ENCODE measurements around the gene USP36.
"Not testable (repeated sequence)": the region's sequence is repeated elsewhere in the genome, so short reads cannot be mapped to it uniquely, and the experiment has no call there.

The USP36 gene

DNA sequence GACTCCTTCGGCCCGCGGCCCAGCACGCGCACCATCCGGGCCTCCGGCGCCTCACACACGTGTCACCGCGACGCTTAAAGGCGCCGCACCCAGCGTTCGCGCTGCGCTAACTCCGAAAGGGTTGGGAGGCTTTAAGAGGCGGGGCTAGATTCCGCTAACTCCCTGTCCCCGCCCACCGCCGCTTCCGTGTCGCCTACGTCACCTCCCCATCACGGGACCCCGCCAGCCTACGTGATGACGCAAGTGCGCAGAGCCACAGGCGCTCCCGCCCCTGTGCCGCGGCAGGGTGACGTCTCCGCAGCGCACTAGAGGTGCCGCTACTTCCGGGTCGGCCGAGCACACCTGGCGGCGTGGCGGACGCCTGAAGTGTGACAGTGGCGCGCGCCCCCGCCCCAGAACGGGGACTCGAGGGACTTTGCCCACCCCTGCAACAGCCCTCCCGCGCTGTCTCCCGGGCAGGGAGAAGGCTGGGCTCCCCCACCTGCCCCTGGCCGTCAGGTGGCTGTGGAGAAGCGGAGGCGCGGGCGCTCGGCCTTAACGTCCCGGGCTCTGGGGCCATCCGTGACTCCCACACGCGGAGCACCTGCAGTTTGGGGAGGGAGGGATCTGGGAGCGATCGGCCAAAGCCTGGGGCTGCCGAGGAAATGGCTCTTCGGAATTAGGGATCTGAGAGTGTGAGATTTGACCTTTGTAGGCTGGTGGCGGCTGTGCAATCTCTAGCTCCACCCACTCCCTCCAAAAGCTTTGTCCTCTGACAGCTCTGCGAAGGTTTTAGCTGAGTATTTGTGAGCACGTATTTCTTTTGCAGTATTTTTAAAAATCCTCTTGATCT lies at the start of gene USP36:
USP36 (minus strand) TSS at position 35 of the 832 bp plus-strand sequence. CDS start 4,451 bp downstream, outside the sequence.
- peak; percentile 98 to 100 for DNase-seq (ENCODE audit: low read depth in 2 of 2)

DNA sequence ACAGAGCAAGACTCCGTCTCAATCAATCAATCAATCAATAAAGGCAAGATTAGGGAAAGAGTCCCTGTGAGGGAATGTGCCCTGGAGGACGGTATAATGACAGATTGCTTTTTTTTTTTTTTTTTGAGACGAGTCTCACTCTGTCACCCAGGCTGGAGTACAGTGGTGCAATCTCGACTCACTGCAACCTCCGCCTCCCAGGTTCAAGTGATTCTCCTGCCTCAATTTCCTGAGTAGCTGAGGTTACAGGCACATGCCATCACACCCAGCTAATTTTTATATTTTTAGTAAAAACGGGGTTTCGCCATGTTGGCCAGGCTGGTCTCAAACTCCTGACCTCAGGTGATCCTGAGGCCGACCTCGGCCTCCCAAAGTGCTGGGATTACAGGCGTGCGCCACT lies 49.5 kb upstream of the USP36 start:
- DNase-seq (ENCODE audit: low read depth in 2 of 2): not testable (repeated sequence)

DNA sequence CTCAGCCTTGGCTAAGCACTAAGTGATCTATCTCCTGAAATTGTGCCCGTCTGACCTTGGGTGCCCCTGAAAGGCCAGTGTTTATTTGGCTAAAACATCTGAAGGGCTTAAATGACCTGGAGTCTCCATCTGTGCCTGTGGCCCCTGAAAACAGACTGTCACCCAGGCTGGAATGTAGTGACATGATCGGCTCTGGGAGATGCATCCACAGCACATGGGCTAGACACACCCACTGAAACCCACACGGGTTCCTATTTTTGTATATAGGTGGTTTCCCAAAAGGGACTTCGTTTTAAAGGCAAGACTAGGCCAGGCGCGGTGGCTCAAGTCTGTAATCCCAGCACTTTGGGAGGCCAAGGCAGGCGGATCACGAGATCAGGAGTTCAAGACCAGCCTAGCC lies 48.9 kb upstream of the USP36 start:
- DNase-seq (ENCODE audit: low read depth in 2 of 2): no peak

DNA sequence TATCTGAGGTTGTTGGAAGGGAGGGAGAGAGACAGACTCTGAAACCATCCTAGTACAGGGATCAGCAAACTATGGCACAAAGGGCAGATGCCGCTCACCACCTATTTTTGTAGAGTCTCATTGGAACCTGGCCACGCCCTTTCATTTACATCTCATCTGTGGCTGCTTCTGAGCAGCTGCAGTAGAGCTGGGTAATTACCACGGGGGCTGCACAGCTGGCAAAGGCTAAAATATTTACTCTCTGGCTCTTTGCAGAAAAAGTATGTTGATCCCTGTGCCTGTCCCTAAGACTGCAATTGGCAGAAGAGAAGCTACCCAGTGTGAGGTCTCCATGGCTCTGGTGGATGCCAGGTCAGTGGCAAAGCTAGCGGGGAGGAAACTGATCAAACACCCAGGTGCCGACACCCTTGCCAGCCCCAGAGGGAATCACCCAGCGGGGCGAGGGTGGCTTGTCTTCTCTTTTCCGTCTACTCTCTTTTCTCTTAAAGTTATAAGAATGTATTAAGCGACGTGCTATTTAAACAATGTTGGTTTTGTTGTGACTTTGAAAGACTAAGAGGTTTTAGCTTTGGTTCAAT lies 48.4 kb upstream of the USP36 start:
- DNase-seq (ENCODE audit: low read depth in 2 of 2): no peak

DNA sequence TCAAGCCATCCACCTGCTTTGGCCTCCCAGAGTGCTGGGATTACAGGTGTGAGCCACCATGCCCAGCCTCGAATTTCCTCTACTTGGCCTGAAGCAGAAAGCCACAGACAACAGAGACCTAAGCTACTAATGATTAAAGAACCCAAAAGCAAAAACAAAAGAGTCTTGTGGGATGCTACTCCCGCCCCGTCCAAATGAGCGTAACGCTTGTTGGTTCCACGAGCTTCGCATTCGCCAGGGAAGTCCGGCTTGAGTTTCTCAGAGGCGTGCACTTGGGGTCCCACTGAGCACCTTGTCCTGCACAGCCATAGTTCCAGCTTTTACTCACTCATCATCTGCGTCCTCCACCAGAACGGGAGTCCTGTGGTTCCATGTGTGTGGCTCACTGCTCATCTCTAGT lies 46.3 kb upstream of the USP36 start:
- no peak for DNase-seq (ENCODE audit: low read depth in 2 of 2)

DNA sequence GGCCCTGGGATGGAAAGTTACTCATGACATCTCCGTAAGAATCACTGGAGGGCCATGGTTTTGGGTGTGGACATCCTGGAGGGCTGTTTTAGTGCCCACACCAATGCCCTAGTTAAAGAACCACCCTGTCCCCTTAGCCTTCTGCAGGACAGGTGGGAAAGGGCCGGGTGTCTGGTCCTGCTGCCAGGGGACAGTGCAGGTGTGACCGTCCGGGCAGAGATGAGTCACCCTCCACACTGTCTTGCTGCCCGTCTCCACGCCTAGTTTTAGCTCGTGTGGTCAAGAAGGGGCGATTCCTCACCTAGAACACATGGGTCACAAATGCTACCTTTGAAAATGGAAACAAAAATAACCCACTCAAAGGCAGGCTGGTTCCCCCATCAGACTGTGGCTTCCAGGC lies 45.3 kb upstream of the USP36 start:
- DNase-seq (ENCODE audit: low read depth in 2 of 2): no peak

DNA sequence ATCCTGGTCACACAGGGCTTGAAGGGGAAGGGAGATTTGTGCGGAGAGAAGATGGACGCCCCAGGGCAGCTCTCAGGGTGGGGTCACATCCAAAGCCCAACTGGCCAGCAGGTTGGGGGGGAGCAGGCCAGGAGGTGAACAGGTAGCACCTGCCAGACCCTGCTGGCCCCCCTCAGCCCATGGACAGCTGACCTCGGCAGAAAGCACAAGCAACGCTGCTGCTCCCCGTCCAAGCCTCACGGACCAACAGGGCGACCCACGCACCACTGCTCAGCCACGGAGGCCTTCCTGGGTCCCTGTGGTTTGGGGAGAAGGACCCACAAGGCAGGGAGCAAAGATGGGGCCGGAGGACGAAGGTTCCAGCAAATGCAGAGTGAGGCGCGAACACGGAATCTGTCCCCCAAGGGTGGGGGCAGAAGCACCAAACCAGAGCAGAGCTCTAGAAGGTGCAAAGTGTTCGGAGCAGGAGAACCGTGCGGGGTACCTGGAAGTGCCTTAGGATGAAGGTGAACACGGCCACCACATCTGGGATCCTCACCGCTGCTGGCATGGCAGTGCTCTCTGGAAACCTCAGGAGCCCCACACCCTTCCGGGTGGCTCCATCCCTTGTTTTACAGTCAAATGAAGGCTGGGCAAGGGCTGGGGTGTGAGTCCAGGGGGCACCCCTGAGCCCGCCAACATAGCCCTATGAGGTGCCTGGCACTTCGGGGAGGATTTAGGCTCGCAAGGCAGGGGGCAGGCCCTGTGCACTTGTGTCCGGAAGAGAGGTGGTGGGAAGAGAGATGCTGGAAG lies 44.5 kb upstream of the USP36 start:
- DNase-seq (ENCODE audit: low read depth in 2 of 2): no peak

DNA sequence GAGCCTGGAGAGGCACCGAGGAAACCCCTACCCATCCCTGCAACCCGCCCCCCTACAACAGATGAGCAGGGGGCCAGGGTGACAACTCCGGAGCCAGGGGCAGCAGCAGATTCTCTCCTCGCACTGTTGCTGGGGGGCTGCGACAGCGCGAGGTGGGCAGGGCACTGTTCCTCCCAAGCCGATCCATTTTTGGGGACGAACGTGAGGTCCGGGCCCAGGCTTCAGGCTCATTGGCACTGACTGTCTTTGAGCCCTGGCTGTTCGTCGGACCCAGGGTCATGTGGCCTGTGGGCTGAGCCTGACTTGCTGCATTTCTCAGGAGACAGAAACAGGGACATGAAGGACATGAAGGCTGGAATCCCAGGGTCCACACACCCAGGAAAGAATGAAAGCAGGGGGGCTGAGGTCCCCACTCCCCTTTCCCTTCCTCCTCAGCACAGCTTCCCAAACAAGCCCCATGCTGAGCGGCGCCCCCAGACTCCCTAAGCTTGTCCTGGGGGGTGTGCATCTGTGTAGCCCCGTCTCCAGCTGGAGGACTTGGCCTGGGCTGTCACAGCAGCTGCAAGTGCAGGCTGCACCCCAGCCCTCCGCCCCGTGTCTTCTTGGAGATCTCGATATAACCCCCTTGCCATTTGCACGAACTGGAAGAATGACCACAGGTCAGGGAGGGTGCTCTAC lies 43.7 kb upstream of the USP36 start:
- DNase-seq (ENCODE audit: low read depth in 2 of 2): no peak

DNA sequence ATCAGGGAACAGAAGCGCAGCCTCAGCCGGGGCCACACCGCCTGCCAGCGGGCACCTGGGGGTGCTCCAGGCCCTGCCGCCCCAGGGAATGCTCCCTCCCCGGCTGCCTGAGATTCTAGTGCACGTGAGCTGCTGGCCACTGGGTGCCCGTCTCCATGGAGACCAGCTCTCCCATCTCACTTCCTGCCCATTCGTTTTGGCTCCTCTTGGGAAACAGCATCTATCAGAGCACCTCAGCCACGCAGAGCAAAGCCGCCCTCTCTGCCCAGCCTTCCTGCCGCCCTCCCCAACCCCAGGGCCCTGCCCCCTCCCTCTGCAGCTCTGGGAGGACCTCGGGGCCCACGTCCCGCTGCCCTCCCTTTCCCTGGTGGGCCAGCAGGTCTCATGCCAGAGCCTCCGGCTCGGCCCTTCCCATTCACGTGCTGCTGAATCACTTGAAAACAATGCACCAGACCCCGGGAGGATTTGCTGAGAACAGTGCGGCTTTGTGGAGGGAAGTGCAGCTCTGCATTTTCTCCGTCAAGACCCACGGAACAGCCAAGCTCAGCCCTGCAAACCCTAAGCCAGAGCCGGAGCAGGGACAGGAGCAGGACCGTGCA lies 43.0 kb upstream of the USP36 start:
- DNase-seq (ENCODE audit: low read depth in 2 of 2): no peak

DNA sequence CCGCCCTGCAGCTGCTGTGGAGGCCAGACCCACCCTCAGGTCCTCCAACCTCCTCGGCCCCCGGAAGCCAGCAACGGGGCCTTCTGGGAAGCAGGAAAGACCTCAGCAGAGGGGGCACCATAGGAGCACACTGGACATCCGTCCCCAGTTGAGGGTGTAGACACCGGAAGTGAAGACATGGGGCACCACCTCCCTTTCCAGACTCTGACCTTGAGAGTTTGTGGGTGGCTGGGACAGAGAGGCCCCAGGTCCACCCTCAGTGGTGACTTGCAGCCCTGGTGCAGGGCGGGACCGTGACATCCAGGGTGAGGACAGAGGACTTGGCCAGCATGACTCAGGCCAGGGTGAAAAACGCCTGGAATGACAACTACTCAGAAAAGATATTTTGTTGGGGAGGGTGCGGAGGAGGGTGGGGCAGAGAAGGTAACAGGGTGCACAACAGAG lies 42.5 kb upstream of the USP36 start:
- no peak for DNase-seq (ENCODE audit: low read depth in 2 of 2)

DNA sequence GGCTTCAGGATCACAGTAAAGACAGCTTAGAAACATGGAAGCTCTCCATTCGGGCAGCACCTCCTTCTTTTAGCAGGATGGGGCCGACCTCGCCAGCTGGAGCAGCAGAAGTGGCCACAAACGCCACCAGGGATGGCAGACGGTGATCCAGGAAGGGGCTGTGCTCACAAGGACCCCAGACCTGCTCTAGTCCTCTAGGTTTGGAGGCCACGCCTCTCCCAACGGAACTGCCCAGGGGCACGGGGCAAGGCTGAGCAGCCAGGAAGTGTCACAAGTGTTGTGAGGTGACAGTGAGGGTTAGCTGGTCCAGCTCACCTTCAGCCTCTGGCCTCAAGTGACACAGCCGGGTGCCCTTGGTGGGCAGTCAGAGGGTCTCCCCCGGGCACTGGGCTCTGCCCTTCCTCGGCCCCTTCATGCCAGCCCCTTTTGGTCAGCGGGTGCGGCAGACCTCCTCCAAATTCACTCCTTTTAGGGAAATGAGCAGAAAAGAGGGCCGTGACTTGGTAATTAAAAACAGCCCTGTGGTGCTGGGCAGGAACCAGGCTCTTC lies 42.0 kb upstream of the USP36 start:
- no peak for DNase-seq (ENCODE audit: low read depth in 2 of 2)

DNA sequence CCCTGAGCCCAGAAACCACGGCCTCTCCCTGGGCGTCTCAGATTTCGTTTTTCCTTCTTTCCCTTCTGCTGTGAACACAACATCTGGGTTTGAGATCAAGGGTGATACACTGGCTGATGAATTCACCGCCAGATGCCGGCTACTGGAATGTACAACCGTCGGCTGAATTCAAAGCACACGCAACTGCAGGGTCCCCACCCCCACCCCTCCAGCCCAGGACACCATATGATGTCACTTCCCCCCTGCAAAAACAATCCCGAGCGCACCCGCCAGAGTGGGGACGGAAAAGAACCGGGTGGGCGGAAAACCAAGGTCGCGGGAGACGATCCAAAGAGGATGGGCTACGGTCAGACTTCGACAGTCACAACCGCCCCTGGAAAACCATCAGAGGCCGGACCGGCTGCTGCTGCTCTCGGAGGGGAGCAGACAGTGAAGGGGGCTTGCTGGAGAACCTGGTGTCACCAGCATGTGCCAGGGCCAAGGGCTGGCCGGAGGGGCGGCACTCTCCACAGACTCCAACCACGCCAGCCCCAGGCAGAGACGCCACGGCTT lies 39.1 kb upstream of the USP36 start:
- no peak for DNase-seq (ENCODE audit: low read depth in 2 of 2)

DNA sequence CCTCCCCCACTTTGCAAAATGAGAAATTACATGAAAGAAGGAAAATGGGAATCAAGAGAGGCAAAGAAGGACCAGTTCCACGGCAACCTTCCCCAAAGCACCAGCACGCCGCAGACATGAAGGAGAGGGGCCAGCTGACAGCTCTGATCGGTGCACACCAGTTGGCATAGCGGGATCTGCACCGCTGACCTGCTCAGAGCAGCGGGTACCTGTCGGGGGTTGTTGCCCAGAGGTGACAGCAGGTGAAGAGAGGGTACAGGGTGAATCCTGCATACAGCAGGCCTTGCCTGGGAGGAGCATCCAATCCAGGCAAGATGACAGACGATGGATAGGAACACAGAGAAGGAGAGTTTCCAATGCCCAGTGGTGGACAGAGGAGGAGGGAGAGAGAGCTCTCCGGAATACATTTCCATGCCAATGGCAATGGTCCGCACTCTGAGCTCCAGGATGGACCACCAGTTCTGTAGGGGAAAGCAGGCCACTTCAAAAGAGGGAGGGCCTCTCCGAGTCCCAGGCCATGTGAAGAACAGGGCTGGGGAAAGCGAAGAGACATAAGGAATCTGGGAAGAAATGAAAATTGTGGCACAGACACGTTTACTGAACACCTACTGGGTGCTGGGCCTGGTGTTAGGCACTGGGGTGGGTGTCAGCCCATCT lies 38.4 kb upstream of the USP36 start:
- DNase-seq (ENCODE audit: low read depth in 2 of 2): no peak

DNA sequence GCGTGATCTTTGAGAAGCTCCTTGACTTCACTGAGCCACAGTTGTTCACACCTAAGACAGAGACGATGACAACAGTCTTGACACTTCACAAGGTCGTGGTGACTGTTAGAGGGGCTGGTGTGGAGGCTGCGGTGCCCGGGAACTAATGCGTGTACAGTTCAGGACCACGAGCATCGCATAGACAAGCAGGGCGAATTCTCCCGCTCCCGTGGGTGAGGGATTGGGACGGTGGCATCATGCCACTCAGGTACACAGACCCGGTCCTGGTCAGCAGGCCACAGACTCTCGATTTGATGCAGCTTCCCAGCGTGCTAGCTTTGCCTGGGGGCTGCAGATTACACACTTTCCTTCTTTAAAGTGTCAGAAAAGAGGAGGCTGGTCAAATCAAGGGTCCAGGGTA lies 37.6 kb upstream of the USP36 start:
- DNase-seq (ENCODE audit: low read depth in 2 of 2): no peak

DNA sequence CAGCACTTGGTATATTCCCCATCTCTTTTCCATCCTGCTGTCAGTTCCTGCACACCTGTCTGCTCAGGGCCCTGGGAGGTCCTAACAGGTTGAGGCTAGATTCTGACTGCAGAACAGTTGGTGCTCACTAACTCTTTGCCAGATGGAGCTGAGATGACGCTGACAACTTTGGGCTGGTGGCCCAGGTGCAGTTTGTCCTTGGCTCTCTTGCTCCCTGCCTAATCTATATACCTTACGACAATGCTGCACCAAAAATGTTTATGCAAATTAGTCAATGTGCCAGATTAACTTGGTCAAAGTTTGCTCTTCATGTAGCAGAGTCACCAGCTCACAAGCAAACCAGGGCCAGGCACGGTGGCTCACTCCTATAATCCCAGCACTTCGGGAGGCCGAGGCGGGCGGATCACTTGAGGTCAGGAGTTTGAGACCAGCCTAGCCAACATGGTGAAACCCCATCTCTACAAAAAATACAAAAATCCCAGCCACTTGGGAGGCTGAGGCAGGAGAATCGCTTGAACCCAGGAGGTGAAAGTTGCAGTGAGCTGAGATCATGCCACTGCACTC lies 36.4 kb upstream of the USP36 start:
- not testable (repeated sequence) for DNase-seq (ENCODE audit: low read depth in 2 of 2)

DNA sequence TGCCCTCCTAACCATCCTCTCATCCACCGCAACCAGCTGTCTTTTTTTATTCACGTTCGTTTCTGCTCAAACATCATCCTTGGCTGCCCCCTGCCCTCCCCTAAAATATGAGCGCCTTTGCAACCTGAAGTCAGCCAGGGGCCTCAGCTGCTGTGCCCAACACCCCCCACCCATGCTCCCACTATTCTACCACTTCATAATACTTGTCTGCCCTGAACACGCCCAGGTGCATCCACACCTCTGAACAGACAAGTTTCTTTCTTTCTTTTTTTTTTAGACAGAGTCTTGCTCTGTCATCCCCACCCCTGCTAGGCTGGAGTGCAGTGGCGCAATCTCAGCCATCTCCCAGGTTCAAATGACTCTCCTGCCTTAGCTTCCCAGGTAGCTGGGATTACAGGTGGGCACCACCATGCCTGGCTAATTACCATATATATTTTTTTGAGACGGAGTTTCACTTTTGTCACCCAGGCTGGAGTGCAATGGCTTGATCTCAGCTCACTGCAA lies 35.5 kb upstream of the USP36 start:
- no peak for DNase-seq (ENCODE audit: low read depth in 2 of 2)

DNA sequence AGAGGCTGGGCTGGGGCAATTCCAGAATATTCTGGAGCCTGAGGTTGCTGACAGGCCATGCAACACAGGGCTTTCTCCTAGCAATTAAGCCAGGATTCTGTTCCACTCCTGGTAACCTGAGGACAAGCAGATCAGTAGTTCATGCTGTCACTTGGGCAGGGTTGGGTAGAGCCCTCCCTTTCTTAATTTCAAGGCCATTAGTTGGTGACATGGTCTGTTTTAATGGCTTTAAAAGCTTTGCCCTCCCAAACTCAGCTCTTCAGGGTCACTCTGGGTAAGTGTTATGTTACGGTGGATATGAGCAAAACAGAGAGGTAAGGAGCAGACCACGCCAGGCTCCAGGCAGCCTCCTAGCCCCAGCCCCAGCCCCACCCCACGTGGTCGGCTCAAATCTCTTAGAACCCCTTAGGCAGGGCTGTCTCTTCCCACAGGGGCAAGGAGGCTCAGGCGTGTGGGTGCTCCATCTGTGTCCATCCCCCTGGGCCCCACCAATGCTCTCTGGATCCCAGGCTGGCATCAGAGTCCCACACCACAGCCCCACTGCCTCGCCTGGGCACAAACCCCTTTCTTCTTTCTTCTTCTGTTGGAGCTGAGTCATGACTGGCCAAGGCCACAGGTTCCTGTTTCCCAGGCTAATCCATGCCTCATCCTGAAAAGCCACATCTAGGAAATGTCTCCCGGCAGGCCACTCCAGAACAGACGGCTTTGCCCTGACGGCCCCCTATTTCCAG lies 34.9 kb upstream of the USP36 start:
- no peak for DNase-seq (ENCODE audit: low read depth in 2 of 2)

DNA sequence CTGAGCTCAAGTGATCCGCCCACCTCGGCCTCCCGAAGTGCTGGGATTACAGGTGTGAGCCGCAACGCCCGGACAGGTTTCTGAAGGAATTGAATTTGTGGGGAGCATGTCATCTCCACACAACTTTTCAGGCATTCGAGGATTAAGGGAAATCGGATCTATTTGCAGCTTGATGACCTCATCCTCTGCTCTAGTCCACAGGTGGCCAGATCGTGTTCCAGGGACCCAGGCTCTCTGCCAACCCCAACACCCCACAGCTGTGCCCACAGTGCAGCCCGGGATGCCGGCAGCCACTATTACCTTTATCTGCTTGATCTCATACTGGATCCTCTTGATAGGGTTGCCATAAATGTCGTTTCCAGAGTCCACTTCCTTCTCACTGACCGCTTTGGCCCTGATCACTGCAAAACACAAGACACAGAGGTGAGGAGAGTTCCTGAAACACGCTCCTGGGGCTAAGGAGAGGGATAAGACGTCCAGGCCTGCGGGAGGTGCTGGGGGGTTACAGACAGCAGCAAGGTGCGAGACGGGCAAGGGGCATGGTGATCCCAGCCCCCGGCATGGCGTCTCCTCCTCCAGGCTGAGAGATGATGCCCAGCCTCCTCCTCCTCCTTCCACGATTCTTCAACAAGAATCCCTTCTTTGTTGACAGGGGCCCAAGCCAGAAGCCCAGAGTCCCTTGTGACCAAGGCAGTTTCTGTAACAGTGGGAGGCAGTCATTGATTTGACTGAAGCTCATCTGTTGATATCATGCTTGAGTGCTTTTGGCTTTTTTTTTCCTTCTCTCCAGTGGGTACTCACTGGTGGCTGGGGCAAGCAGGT lies 33.1 kb upstream of the USP36 start:
- no peak for DNase-seq (ENCODE audit: low read depth in 2 of 2)
